GM11168 (cell line): ENCODE data around the gene EOLA2.
"Not testable (repeated sequence)": the region's sequence is repeated elsewhere in the genome, so short reads cannot be mapped to it uniquely, and the experiment has no call there.

Experiments used
- in situ Hi-C: fragments of 300-500 bp; cut with MboI; formaldehyde crosslinking; loops from one replicate; pipeline ENCODE4 v1.12.0; 2022; ENCODE audit warnings: low sequenced_read_pairs; ENCODE audit not compliant: unreplicated experiment

Gene EOLA2

DNA sequence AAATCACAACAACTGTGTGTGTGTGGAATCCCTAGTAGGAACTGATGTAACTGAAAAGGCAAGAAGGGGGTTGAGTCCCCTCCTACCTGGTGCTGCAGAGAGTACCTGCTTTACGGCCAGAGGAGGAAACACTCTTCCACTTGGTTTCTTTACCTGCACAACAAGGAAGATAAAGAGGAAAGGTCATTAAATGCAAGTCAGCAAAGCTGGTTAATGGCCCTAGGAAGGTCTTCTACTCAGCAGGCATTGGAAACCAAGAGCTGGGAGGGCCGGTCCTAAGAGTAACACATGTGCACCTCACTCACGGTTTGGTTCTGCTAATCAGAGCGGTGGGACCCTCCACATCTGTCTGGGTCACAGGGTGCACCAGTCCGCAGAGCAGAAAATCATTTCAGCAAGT is 963 bp downstream of the EOLA2 start:
- in situ Hi-C loops = not testable (repeated sequence)

DNA sequence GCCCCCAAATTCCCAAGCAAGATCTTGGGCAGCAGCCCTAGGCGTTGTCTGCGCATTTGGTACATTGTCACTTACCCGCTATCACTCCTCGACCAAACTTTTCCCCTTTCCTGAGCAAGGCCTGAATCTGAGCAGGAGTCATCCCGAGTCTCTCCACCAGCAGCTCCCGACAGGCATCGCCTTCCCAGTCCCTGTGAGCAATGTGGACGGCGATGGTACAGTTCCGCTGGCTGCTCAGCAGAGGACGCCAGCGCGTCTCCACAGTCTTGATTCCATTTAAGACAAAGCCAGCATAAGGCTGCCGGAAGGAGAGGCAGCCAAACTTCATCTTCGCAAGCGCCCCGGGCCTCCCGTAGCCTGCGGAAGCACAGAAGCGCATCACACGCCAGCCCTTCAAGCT is 4.7 kb downstream of the EOLA2 start:
- in situ Hi-C loops = not testable (repeated sequence)

- in situ Hi-C loops = not testable (repeated sequence)
Measured at GRCh38 chrX:149932970-149933369, 5.3 kb downstream of the EOLA2 start.

DNA sequence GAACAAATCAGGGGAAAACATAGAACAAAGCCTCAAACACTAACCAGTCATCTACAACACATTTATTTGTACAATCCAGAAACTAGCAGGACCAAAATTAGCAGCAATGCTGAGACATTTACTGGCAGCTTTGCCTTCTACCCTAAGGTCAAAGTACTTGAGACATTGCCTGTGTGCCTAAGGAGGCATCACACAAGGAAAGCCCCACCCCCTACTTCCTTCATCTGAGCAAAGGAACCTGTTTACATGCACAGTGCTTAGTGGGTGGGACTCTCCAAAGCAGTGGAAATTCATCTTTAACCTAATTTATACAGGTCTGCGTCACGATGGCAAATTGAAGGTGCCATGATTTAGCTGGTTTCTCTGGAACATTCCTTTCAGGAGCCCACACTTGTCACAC is 6.1 kb downstream of the EOLA2 start:
- in situ Hi-C loops = not testable (repeated sequence)

DNA sequence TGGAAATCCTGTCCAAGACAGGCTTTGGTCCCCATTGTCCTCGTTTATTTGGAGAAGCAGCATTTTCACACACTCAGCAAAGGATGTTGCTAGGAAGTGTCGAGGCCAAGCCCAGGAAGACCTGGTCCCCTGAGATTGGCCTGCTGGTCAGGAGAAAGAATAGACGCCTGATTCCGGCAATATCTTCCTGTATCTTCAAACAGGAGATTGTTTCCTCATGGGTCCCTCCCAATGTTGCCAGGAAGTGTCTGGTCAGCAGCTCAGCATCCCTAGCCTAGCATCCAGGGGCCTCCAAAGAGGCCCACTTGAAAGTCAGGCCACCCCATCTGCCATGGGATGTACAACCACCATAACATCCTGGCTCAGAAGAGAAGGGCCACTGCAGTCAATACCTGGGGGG is 6.9 kb downstream of the EOLA2 start:
- in situ Hi-C loops = not testable (repeated sequence)

DNA sequence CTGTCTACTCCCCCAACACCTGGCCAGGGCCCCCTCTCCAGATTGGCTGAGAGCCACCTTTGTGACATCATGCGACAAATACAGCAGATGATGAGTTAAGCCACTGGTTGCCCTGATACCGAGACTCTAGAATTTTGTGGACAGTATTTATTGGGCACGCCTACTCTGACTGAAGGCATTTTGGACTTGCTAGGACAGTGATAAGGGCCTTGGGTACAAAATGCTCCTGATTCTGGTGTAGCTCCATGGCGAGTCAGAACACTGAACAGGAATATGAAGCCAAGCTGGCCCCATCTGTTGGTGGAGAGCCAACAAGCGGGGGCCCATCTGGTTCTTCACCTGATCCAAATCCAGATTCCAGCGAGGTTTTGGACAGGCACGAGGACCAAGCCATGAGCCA is 8.9 kb downstream of the EOLA2 start, which contains the start of gene HSFX4:
Gene HSFX4 (plus strand): TSS at position 174 of the 400 bp plus-strand sequence. CDS start 72 bp downstream, at position 246.
- in situ Hi-C loops = loop anchor here (10.0 kb wide), 1 partner anchor 365 kb away; no protein-coding TSS in a partner anchor

GRCh38 chrX:149928635-149929034 is 9.7 kb downstream of the EOLA2 start:
- in situ Hi-C loops = loop anchor here (10.0 kb wide), 1 partner anchor 364 kb away; no protein-coding TSS in a partner anchor

GRCh38 chrX:149927964-149928258 is 10.4 kb downstream of the EOLA2 start:
- in situ Hi-C loops = loop anchor here (10.0 kb wide), 1 partner anchor 363 kb away; no protein-coding TSS in a partner anchor

- in situ Hi-C loops = loop anchor here (10.0 kb wide), 1 partner anchor 363 kb away; no protein-coding TSS in a partner anchor
Measured at GRCh38 chrX:149927245-149927963, 10.9 kb downstream of the EOLA2 start.

DNA sequence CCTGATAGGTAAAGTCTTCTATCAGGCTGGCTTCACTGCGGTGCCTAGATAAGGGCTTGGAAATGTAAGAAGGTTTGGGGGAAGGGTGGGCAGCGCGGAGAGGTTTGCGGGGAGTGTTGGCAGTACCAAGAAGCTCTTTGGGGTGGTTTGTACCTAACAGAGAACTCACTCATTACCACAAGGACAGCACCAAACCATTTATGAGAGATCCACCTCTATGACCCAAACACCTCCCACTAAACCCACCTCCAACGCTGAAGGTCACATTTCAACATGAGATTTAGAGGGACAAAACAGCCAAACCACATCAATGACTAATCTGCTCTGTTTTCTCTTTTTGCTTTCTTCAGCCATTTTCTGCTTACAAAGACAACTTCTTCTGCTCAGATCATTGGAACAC is 13.9 kb downstream of the EOLA2 start:
- in situ Hi-C loops = loop anchor here (10.0 kb wide), 1 partner anchor 360 kb away; no protein-coding TSS in a partner anchor

DNA sequence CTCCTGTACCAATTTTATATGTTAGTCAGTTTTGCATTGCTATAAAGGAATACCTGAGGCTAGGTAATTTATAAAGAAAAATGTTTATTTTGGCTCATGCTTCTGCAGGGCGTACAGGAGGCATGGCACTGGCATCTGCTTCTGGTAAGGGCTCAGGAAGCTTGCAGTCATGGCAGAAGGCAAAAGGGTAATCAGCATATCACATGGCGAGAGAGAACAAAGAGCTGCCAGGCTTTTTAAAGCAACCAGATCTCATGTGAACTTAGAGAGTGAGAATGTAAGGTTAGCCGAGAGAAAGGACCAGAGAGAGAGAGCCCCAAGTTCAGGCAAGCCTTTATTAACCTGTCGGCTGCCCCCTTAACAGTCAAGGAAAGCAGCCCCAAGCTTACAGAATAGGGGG is 14.5 kb downstream of the EOLA2 start:
- in situ Hi-C loops = loop anchor here (10.0 kb wide), 1 partner anchor 359 kb away; no protein-coding TSS in a partner anchor

- in situ Hi-C loops = no loop called here
Measured at GRCh38 chrX:149916745-149917392, 21.4 kb downstream of the EOLA2 start.

- in situ Hi-C loops = no loop called here
Measured at GRCh38 chrX:149910178-149910695, 28.1 kb downstream of the EOLA2 start.

GRCh38 chrX:149909324-149910177 is 28.7 kb downstream of the EOLA2 start:
- in situ Hi-C loops = no loop called here

- in situ Hi-C loops = no loop called here
Measured at GRCh38 chrX:149908727-149909126, 29.6 kb downstream of the EOLA2 start.

DNA sequence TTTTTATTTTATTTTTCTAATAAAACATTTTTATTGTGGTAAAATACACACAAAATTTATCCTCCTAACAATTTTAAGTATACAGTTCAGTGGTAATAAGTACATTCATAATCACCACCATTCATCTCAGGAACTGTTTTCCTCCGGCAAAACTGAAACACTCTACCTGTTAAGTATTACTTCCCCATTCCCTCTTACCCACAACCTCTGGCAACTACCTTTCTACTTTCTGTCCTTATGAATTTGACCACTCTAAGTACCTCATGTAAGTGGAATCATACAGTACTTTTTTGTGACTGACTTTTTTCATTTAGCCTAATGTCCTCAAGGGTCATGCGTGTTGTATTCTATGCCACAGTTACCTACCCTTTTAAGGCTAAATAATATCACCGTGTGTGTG is 30.0 kb downstream of the EOLA2 start:
- in situ Hi-C loops = no loop called here

- in situ Hi-C loops = no loop called here
Measured at GRCh38 chrX:149903889-149904748, 34.2 kb downstream of the EOLA2 start.

GRCh38 chrX:149898554-149898953 is 39.7 kb downstream of the EOLA2 start:
- in situ Hi-C loops = no loop called here

- in situ Hi-C loops = not testable (repeated sequence)
Measured at GRCh38 chrX:149890828-149891227, 47.5 kb downstream of the EOLA2 start.
